Left ventricle myocardium inferior (tissue), 1 donor: Measurements from ENCODE around the gene TMPRSS11F. TPM values are rescaled to one million over a fixed set of nuclear protein-coding genes. Genes with fewer than 3 reads are reported as not detected.

ENCODE experiments used
- DNase-seq: peaks from one replicate; pipeline ENCODE4 v3.0.0-alpha.2; 2020
- H3K27ac ChIP-seq: fragments of 200-600 bp; replicated peaks from 2 replicates; pipeline ENCODE4 v1.8.0; 2021
- H3K27me3 ChIP-seq: fragments of 200-600 bp; 2 replicates; pipeline ENCODE4 v1.8.0; 2021; ENCODE audit warnings: low read depth
- H3K36me3 ChIP-seq: fragments of 200-600 bp; 2 replicates; pipeline ENCODE4 v1.8.0; 2021
- H3K4me1 ChIP-seq: fragments of 200-600 bp; 2 replicates; pipeline ENCODE4 v1.8.0; 2021
- H3K4me3 ChIP-seq: fragments of 200-600 bp; 2 replicates; pipeline ENCODE4 v1.8.0; 2021; ENCODE audit warnings: mild to moderate bottlenecking, moderate library complexity
- H3K9me3 ChIP-seq: fragments of 200-600 bp; replicated peaks from 2 replicates; pipeline ENCODE4 v1.8.0; 2021
- CTCF ChIP-seq: fragments of 200-600 bp; IDR thresholded peaks from 2 replicates; pipeline ENCODE4 v1.8.0; 2021; ENCODE audit warnings: antibody characterized with exemption, mild to moderate bottlenecking, borderline replicate concordance
- intact Hi-C: fragments of 100-400 bp; cut with micrococcal nuclease; formaldehyde crosslinking; loops from one replicate; pipeline ENCODE4 v1.11.0; 2022
- total RNA-seq: library from RNA; stranded (reverse); fragmentation: NEBNext Ultra II Directional; extraction: Animal tissue kit (Norgen Biotek cat#: 25700); gene quantifications from one replicate; pipeline ENCODE4 v1.2.1, GENCODE V29; 2021
- donor health status: DM: no; HTN: yes; CAD: no; lungs with severe emphysema.

Gene TMPRSS11F
- total RNA-seq, 1 donor from 2014 or later = not detected

DNA sequence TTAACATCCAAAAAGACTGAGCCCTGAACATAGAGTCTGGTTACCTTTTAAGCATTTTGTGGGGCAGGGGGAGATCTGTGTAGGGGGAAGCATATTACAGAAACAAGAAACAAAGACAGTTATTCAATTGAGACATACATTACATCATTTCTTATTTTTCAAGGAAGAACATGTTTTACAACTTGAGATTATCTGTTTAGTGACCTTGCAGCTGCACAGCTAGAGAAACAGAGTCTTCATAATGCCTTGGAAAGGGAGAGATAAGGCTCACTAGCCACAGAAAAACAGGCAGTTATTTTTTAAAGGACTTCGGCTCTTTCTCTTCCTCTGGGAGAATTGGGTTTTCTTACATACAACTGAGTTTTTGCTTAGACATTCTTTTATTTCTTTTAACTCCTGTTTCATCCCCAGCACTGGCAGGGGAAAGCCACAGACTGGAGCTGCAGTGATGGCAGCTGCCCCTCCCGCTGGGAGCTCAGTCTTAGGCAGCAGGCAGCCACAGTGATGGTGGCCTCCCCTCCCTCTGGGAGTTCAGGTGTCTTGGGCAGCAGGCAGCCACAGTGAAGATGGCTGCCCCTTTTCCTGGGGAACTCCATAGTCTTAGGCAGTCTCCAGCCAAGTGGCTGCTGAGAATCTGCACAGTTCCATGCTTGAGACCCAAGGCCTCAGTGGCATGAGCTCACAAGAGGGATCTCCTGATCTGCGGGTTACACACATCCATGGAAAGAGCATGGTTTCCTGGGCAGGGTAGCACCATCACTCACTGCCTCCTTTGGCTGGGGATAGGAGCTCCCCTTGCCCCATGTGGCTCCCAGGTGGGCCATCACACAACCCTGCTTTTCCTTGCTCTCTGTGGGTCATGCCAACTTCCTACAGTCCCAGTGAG lies 19.4 kb upstream of the TMPRSS11F start:
- H3K4me1 ChIP-seq = no peaks in the 10 kb centered on the region
- peaks cover 11% of the 10 kb centered on the region for H3K9me3 ChIP-seq
- intact Hi-C loops = no loop called here
- no peak for DNase-seq
- no peaks in the 10 kb centered on the region for H3K36me3 ChIP-seq
- TF ChIP-seq CTCF = no peak
- H3K4me3 ChIP-seq = no peak overlapping the region
- H3K27ac ChIP-seq = no peak overlapping the region
- no peaks in the 10 kb centered on the region for H3K27me3 ChIP-seq

- DNase-seq = no peak
- TF ChIP-seq CTCF = no peak
- intact Hi-C loops = no loop called here
These were observed 17.4 kb upstream of the TMPRSS11F start for GRCh38 chr4:68147079-68147478.

GRCh38 chr4:68145261-68145660 lies 15.6 kb upstream of the TMPRSS11F start:
- no peak for TF ChIP-seq CTCF
- Histone ChIP-seq H3K27ac (no peak overlapping the region), H3K36me3 (no peaks in the 10 kb centered on the region), H3K4me1 (no peaks in the 10 kb centered on the region), H3K27me3 (no peaks in the 10 kb centered on the region), H3K4me3 (no peak overlapping the region), H3K9me3 (peaks cover 11% of the 10 kb centered on the region)
- DNase-seq = no peak
- intact Hi-C loops = no loop called here

More at GRCh38 chr4:68147079-68147478, 17.4 kb upstream of the TMPRSS11F start:
- H3K27ac ChIP-seq = no peak overlapping the region
- H3K4me3 ChIP-seq = no peak overlapping the region
- H3K27me3 ChIP-seq = no peaks in the 10 kb centered on the region
- no peaks in the 10 kb centered on the region for H3K4me1 ChIP-seq
- H3K9me3 ChIP-seq = peaks cover 11% of the 10 kb centered on the region
- no peaks in the 10 kb centered on the region for H3K36me3 ChIP-seq

GRCh38 chr4:68141852-68142251 lies 12.2 kb upstream of the TMPRSS11F start:
- intact Hi-C loops = no loop called here
- Histone ChIP-seq H3K4me1 (no peaks in the 10 kb centered on the region), H3K27ac (no peak overlapping the region), H3K4me3 (no peak overlapping the region), H3K27me3 (no peaks in the 10 kb centered on the region), H3K36me3 (no peaks in the 10 kb centered on the region), H3K9me3 (peaks cover 4% of the 10 kb centered on the region)
- no peak for DNase-seq
- TF ChIP-seq CTCF = no peak

DNA sequence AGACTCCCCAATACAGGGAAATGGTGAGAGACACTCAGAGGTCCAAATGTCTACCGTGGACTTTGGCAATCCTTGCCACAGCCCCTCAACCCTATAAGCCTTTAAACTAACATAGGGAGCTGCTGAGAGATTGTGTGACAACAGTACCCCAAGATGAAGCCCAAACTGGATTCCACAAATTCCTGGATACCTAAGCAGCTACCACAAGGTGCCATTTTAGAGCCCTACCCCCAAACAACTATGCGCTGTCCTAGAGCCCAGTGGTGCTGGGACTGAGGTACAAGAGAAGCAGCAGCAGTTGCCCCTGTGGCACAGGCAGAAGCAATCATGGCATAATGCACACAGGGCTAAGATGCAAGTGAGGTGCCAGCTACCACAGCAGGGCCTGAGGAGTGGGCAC lies 2.7 kb upstream of the TMPRSS11F start:
- no peak for TF ChIP-seq CTCF
- intact Hi-C loops = no loop called here
- DNase-seq = no peak
- Histone ChIP-seq H3K27ac (no peak overlapping the region), H3K4me3 (no peak overlapping the region), H3K4me1 (no peaks in the 10 kb centered on the region), H3K9me3 (peaks cover 21% of the 10 kb centered on the region), H3K36me3 (no peaks in the 10 kb centered on the region), H3K27me3 (no peaks in the 10 kb centered on the region)
